WTC11 (cell line): Measurements from ENCODE around the gene HYCC2. TPM values are rescaled to one million over a fixed set of nuclear protein-coding genes. Genes with fewer than 3 reads are reported as not detected.
"Not testable (repeated sequence)": the region's sequence is repeated elsewhere in the genome, so short reads cannot be mapped to it uniquely, and the experiment has no call there.

Experiments
- ATAC-seq: fragments of 200-7000 bp; cut with Tn5 transposase; 2 replicates; pipeline ENCODE4 v1.10.0; 2021; ENCODE audit warnings: mild to moderate bottlenecking, moderate library complexity
- CTCF ChIA-PET: fragments of 300-600 bp; sonication (Branson Sonifier 250); formaldehyde crosslinking; loops from one replicate; lab custom pipeline; 2021; ENCODE audit warnings: antibody characterized with exemption; lab: Charles Lee
- POLR2A ChIA-PET: fragments of 350-600 bp; sonication (Branson Sonifier 250); formaldehyde crosslinking; loops from one replicate; lab custom pipeline; 2021; ENCODE audit warnings: antibody characterized with exemption; lab: Charles Lee
- DNase-seq: peaks from one replicate; pipeline ENCODE4 v3.0.0; 2021; ENCODE audit warnings: low spot score
- H3K27ac Mint-ChIP-seq: 2 replicates; pipeline ENCODE4 v1.8.0; 2021; ENCODE audit warnings: mixed read lengths
- H3K27me3 Mint-ChIP-seq: 2 replicates; pipeline ENCODE4 v1.8.0; 2021; ENCODE audit warnings: low read depth, mild to moderate bottlenecking, moderate library complexity, mixed read lengths
- H3K36me3 Mint-ChIP-seq: 2 replicates; pipeline ENCODE4 v1.8.0; 2021; ENCODE audit warnings: mixed read lengths
- H3K4me1 Mint-ChIP-seq: 2 replicates; pipeline ENCODE4 v1.8.0; 2022; ENCODE audit warnings: mixed read lengths
- H3K4me3 Mint-ChIP-seq: 2 replicates; pipeline ENCODE4 v1.8.0; 2021; ENCODE audit warnings: mild to moderate bottlenecking, moderate library complexity, mixed read lengths
- H3K9me3 Mint-ChIP-seq: 2 replicates; pipeline ENCODE4 v1.8.0; 2021; ENCODE audit warnings: mixed read lengths
- E2F5 ChIP-seq: sonication (generic); formaldehyde crosslinking; IDR thresholded peaks from 2 replicates; pipeline ENCODE4 v1.8.1; 2022; ENCODE audit warnings: mild to moderate bottlenecking, moderate library complexity, missing genetic modification reagents
- ERG ChIP-seq: fragments of 250-450 bp; sonication (Bioruptor Pico); IDR thresholded peaks from 2 replicates; pipeline ENCODE4 v1.8.0; 2021; ENCODE audit warnings: mild to moderate bottlenecking
- NFATC4 ChIP-seq: fragments of 250-450 bp; sonication (Bioruptor Pico); IDR thresholded peaks from 2 replicates; pipeline ENCODE4 v1.9.0; 2021; ENCODE audit warnings: mild to moderate bottlenecking
- NR2C2 ChIP-seq: sonication (generic); formaldehyde crosslinking; IDR thresholded peaks from 2 replicates; pipeline ENCODE4 v1.8.0; 2022; ENCODE audit warnings: mild to moderate bottlenecking, missing genetic modification reagents
- USF1 ChIP-seq: sonication (generic); formaldehyde crosslinking; IDR thresholded peaks from 2 replicates; pipeline ENCODE4 v1.8.0; 2022; ENCODE audit warnings: mild to moderate bottlenecking, missing genetic modification reagents
- ZBTB21 ChIP-seq: sonication (generic); formaldehyde crosslinking; IDR thresholded peaks from 2 replicates; pipeline ENCODE4 v1.8.1; 2023; ENCODE audit warnings: mild to moderate bottlenecking, missing genetic modification reagents, borderline replicate concordance
- ZNF232 ChIP-seq: sonication (generic); formaldehyde crosslinking; IDR thresholded peaks from 2 replicates; pipeline ENCODE4 v1.8.0; 2022; ENCODE audit warnings: mild to moderate bottlenecking, missing genetic modification reagents
- ZNF416 ChIP-seq: fragments of 250-450 bp; sonication (Bioruptor Pico); IDR thresholded peaks from 2 replicates; pipeline ENCODE4 v1.9.0; 2021; ENCODE audit warnings: mild to moderate bottlenecking, inconsistent platforms
- ZNF532 ChIP-seq: fragments of 250-450 bp; sonication (Bioruptor Pico); IDR thresholded peaks from 2 replicates; pipeline ENCODE4 v1.9.0; 2021; ENCODE audit warnings: mild to moderate bottlenecking, borderline replicate concordance
- ZSCAN18 ChIP-seq: fragments of 250-450 bp; sonication (Bioruptor Pico); IDR thresholded peaks from 2 replicates; pipeline ENCODE4 v2.1.2; 2022; ENCODE audit warnings: mild to moderate bottlenecking, moderate library complexity
- total RNA-seq: library from RNA; stranded (reverse); gene quantifications from 3 replicates; pipeline ENCODE4 v1.2.3, GENCODE V29; 2021
- TF ChIP-seq, protein P1 (sequence below): sonication (generic); formaldehyde crosslinking; IDR thresholded peaks from 2 replicates; pipeline ENCODE4 v1.8.1; 2022; ENCODE audit warnings: low read depth, mild to moderate bottlenecking, moderate library complexity, missing genetic modification reagents, borderline replicate concordance

Gene HYCC2
- total RNA-seq, 1 experiment from 2014 or later = 10.4 TPM

DNA sequence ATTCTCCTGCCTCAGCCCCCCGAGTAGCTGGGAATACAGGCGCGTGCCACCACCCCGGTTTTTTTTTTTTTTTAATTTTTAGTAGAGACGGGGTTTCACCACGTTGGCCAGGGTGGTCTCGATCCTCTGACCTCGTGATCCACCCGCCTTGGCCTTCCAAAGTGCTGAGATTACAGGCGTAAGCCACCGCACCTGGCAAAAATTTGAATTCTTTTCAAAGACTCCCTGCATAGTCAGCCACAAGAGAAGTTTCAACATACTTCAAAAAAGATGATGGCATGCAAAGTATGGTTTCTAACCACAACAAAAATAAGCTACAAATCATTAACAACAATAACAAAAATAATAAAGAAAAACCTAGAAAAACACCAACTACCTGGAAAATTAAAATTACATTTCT lies 22.0 kb downstream of the HYCC2 start (continued):
- no peak for TF ChIP-seq ZBTB21 (CRISPR knock-in tag)
- TF ChIP-seq ZSCAN18 (CRISPR knock-in tag) = no peak
- TF ChIP-seq E2F5 (CRISPR knock-in tag) = no peak

- DNase-seq (no peak), ATAC-seq (no peak)
- TF ChIP-seq NFATC4 (CRISPR knock-in tag) = no peak
- no peak for TF ChIP-seq ERG (CRISPR knock-in tag)
- TF ChIP-seq ZNF232 (CRISPR knock-in tag) = no peak
- TF ChIP-seq, protein P1, sequence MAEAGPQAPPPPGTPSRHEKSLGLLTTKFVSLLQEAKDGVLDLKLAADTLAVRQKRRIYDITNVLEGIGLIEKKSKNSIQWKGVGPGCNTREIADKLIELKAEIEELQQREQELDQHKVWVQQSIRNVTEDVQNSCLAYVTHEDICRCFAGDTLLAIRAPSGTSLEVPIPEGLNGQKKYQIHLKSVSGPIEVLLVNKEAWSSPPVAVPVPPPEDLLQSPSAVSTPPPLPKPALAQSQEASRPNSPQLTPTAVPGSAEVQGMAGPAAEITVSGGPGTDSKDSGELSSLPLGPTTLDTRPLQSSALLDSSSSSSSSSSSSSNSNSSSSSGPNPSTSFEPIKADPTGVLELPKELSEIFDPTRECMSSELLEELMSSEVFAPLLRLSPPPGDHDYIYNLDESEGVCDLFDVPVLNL (CRISPR knock-in tag) = no peak
- no peak for TF ChIP-seq ZNF416 (CRISPR knock-in tag)
- no peak for TF ChIP-seq NR2C2 (CRISPR knock-in tag)
- no peak for TF ChIP-seq USF1
- Mint-ChIP-seq H3K27ac (no peak overlapping the region), H3K4me3 (no peak overlapping the region), H3K27me3 (no peaks in the 10 kb centered on the region), H3K9me3 (peaks cover 10% of the 10 kb centered on the region), H3K4me1 (no peaks in the 10 kb centered on the region), H3K36me3 (peaks cover 9% of the 10 kb centered on the region)
- POLR2A ChIA-PET = no interaction called here
- CTCF ChIA-PET = no interaction called here
These were observed 24.6 kb downstream of the HYCC2 start for GRCh38 chr2:201046881-201047280.

GRCh38 chr2:201043050-201043449 lies 28.4 kb downstream of the HYCC2 start:
- ATAC-seq, CTCF ChIA-PET, DNase-seq, POLR2A ChIA-PET, H3K4me3 Mint-ChIP-seq, H3K4me1 Mint-ChIP-seq, H3K27me3 Mint-ChIP-seq: not testable (repeated sequence)
- Mint-ChIP-seq H3K9me3 (peaks cover 25% of the 10 kb centered on the region), H3K27ac (peak overlapping the region; percentile 63; the same call in 1 of the 2 replicates), H3K36me3 (peaks cover 17% of the 10 kb centered on the region)

GRCh38 chr2:201042451-201042850 lies 29.0 kb downstream of the HYCC2 start:
- H3K4me1 Mint-ChIP-seq, H3K27ac Mint-ChIP-seq, H3K4me3 Mint-ChIP-seq, CTCF ChIA-PET, H3K27me3 Mint-ChIP-seq, POLR2A ChIA-PET, ATAC-seq, DNase-seq: not testable (repeated sequence)
- peaks cover 25% of the 10 kb centered on the region for H3K9me3 Mint-ChIP-seq
- H3K36me3 Mint-ChIP-seq = peaks cover 17% of the 10 kb centered on the region

GRCh38 chr2:201040867-201041628 lies 30.4 kb downstream of the HYCC2 start:
- ATAC-seq (no peak), DNase-seq (no peak)
- ChIA-PET CTCF (interaction anchor here (0.8 to 1.0 kb wide), 2 partner anchors 13 to 15 kb away, joined by 3 read pairs; no protein-coding TSS in a partner anchor), POLR2A (interaction anchor here (0.5 kb wide), 1 partner anchor 1700 kb away, joined by 16 read pairs; no protein-coding TSS in a partner anchor)
- no peak for TF ChIP-seq ZNF532
- Mint-ChIP-seq H3K4me1 (no peaks in the 10 kb centered on the region), H3K4me3 (no peak overlapping the region), H3K36me3 (peaks cover 17% of the 10 kb centered on the region), H3K27me3 (no peaks in the 10 kb centered on the region), H3K27ac (no peak overlapping the region), H3K9me3 (peaks cover 23% of the 10 kb centered on the region)
